Activated naive CD8-positive, alpha-beta T cell treated with anti-CD3 and anti-CD28 coated beads for 36 hours (primary cell): Measurements from ENCODE around the gene ZNF792. TPM values are rescaled to one million over a fixed set of nuclear protein-coding genes. Genes with fewer than 3 reads are reported as not detected.

Source experiments
- DNase-seq: peaks from one replicate; pipeline ENCODE4 v3.0.0; 2021
- H3K27ac Mint-ChIP-seq: one replicate; pipeline ENCODE4 v1.8.0; 2022; ENCODE audit warnings: mild to moderate bottlenecking, moderate library complexity, mixed read lengths
- H3K27me3 Mint-ChIP-seq: one replicate; pipeline ENCODE4 v1.8.0; 2022; ENCODE audit warnings: mild to moderate bottlenecking, mixed read lengths
- H3K36me3 Mint-ChIP-seq: one replicate; pipeline ENCODE4 v1.8.0; 2021; ENCODE audit warnings: mild to moderate bottlenecking, mixed read lengths
- H3K4me1 Mint-ChIP-seq: one replicate; pipeline ENCODE4 v1.8.0; 2021; ENCODE audit warnings: mixed read lengths
- H3K4me3 Mint-ChIP-seq: one replicate; pipeline ENCODE4 v1.8.0; 2022; ENCODE audit warnings: mild to moderate bottlenecking, moderate library complexity, mixed read lengths
- H3K9me3 Mint-ChIP-seq: one replicate; pipeline ENCODE4 v1.8.0; 2022; ENCODE audit warnings: mixed read lengths
- total RNA-seq, 2 experiments: library from RNA; stranded (reverse); gene quantifications; one replicate each; pipeline ENCODE4 v1.2.3, GENCODE V29; 2021

Gene ZNF792
- total RNA-seq, 2 experiments from 2014 or later, result 3.4 to 4.6 TPM

DNA sequence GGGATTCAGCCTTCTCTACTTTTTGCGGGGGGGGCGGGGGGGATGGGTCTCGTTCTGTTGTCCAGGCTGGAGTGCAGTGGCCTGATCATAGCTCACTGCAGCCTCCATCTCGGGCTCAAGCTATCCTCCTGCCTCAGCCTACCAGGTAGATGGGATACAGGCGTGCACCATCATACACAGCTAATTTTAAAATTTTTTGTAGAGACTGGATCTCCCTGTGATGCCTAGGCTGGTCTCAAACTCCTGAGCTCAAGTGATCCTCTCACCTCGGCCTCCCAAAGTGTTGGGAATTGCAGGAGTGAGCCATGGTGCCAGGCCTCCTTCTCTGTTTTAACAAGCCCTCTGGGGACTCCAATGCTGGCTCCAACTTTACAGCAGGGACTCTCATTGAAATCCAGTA is 569 bp upstream of the ZNF792 start:
- no peak for DNase-seq
- H3K9me3 Mint-ChIP-seq, result peaks cover 56% of the 10 kb centered on the region
- peaks cover 41% of the 10 kb centered on the region for H3K36me3 Mint-ChIP-seq
- no peak overlapping the region for H3K27ac Mint-ChIP-seq
- no peaks in the 10 kb centered on the region for H3K27me3 Mint-ChIP-seq
- peaks cover 19% of the 10 kb centered on the region for H3K4me1 Mint-ChIP-seq
- H3K4me3 Mint-ChIP-seq, result peak overlapping the region; percentile 69

- H3K27me3 Mint-ChIP-seq, result no peaks in the 10 kb centered on the region
- DNase-seq, result no peak
- H3K4me3 Mint-ChIP-seq, result peak overlapping the region; percentile 94
- H3K9me3 Mint-ChIP-seq, result peaks cover 60% of the 10 kb centered on the region
- peak overlapping the region; percentile 88 for H3K27ac Mint-ChIP-seq
- peaks cover 19% of the 10 kb centered on the region for H3K4me1 Mint-ChIP-seq
- H3K36me3 Mint-ChIP-seq, result peaks cover 55% of the 10 kb centered on the region
These were observed 1.1 kb downstream of the ZNF792 start for GRCh38 chr19:34962687-34963572.

- Mint-ChIP-seq H3K27me3 (no peaks in the 10 kb centered on the region), H3K4me3 (peak overlapping the region; percentile 94)
These were observed 2.0 kb downstream of the ZNF792 start for GRCh38 chr19:34961775-34962686.

DNA sequence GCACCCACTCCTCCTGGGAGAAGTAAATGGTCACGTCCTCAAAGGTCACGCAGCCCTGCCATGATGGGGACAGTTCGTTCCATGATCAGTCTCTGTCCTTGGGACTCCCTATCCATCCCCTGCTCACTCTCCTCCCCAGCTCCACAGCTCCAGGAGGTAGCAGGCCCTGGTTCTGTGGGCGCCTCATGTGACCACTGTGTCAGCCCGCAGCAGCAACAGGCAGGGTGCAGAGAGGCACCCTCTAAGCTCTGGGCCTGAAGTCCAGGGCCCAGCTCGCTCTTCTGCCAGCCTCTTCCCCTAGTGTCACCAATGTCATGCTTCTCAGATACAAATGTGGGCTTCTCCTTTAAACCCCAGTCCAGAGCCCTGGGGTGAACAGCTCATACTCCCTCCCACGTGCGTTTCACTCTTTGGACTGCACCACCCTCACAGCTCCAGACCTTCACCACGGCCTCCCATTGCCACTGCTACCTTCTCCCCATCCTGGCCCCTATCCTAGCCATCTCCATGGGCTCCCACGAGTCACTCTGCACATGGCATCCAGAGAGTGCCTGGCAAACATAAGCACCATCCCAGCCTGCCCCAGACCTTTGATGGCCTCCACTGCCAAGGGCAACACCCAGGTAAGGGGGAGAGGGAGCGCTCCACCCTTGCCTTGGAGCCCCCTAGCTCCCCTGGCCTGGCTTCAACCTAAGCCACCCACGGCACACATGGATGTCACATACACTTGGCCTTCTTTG is 2.9 kb downstream of the ZNF792 start:
- Mint-ChIP-seq H3K4me3 (no peak overlapping the region), H3K27me3 (no peaks in the 10 kb centered on the region), H3K27ac (peak overlapping the region; percentile 4), H3K36me3 (peaks cover 73% of the 10 kb centered on the region), H3K4me1 (peaks cover 19% of the 10 kb centered on the region), H3K9me3 (peaks cover 61% of the 10 kb centered on the region)
- no peak for DNase-seq

More at GRCh38 chr19:34961775-34962686, 2.0 kb downstream of the ZNF792 start:
- DNase-seq, result no peak
- peaks cover 64% of the 10 kb centered on the region for H3K36me3 Mint-ChIP-seq
- peaks cover 19% of the 10 kb centered on the region for H3K4me1 Mint-ChIP-seq
- H3K9me3 Mint-ChIP-seq, result peaks cover 59% of the 10 kb centered on the region
- peak overlapping the region; percentile 88 for H3K27ac Mint-ChIP-seq

GRCh38 chr19:34960103-34960805 is 3.8 kb downstream of the ZNF792 start:
- Mint-ChIP-seq H3K27ac (no peak overlapping the region), H3K9me3 (peaks cover 62% of the 10 kb centered on the region), H3K36me3 (peaks cover 81% of the 10 kb centered on the region), H3K4me1 (peaks cover 19% of the 10 kb centered on the region), H3K4me3 (no peak overlapping the region), H3K27me3 (no peaks in the 10 kb centered on the region)
- DNase-seq, result no peak

DNA sequence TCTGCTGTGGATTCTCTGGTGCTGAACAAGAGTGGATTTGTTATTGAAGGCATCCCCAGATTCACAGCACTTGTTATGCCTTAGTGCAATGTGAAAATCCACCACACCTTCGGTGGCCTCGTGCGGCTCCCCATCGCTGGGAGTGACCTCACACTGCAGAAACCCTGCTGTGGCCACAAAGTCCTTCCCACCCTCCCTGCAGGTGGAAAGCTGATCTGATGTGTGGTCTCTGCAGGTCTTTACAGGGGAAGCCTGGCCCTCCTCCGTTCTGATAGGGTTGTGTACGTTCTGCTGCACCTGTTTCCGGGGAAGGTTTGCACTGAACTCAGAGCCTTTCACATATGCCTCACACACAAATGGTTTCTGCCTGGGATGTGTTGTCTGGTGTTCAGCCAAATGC is 5.0 kb downstream of the ZNF792 start:
- H3K27ac Mint-ChIP-seq, result no peak overlapping the region
- peaks cover 90% of the 10 kb centered on the region for H3K36me3 Mint-ChIP-seq
- H3K4me1 Mint-ChIP-seq, result peaks cover 19% of the 10 kb centered on the region
- no peak for DNase-seq
- H3K9me3 Mint-ChIP-seq, result peaks cover 67% of the 10 kb centered on the region
- H3K4me3 Mint-ChIP-seq, result no peak overlapping the region
- no peaks in the 10 kb centered on the region for H3K27me3 Mint-ChIP-seq

- no peak overlapping the region for H3K27ac Mint-ChIP-seq
- peaks cover 96% of the 10 kb centered on the region for H3K36me3 Mint-ChIP-seq
- no peak overlapping the region for H3K4me3 Mint-ChIP-seq
- no peak for DNase-seq
- peaks cover 74% of the 10 kb centered on the region for H3K9me3 Mint-ChIP-seq
- H3K4me1 Mint-ChIP-seq, result peaks cover 17% of the 10 kb centered on the region
- H3K27me3 Mint-ChIP-seq, result no peaks in the 10 kb centered on the region
These were observed 5.9 kb downstream of the ZNF792 start for GRCh38 chr19:34957830-34958751.

GRCh38 chr19:34953092-34953491 is 10.9 kb downstream of the ZNF792 start:
- no peak for DNase-seq
- H3K4me3 Mint-ChIP-seq, result no peak overlapping the region
- peaks cover 86% of the 10 kb centered on the region for H3K36me3 Mint-ChIP-seq
- no peaks in the 10 kb centered on the region for H3K4me1 Mint-ChIP-seq
- no peaks in the 10 kb centered on the region for H3K27me3 Mint-ChIP-seq
- H3K27ac Mint-ChIP-seq, result no peak overlapping the region
- peaks cover 63% of the 10 kb centered on the region for H3K9me3 Mint-ChIP-seq

DNA sequence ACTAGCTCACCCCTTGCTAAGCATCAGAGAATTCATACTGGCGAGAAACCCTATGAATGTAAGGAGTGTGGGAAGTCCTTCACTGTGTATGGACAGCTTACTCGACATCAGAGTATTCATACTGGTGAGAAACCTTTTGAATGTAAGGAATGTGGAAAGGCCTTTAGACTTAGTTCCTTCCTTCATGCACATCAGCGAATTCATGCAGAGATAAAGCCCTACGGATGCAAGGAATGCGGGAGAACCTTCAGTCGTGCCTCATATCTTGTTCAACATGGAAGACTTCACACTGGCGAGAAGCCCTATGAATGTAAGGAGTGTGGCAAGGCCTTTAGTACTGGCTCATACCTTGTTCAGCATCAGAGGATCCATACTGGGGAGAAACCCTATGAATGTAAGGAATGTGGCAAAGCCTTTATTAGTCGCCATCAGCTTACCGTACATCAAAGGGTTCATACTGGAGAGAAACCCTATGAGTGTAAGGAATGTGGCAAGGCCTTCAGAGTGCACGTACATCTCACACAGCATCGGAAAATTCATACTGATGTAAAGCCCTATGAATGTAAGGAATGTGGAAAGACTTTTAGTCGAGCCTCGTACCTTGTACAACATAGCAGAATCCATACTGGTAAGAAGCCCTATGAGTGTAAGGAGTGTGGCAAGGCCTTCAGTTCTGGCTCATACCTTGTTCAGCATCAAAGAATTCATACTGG is 20.0 kb downstream of the ZNF792 start:
- Mint-ChIP-seq H3K27ac (no peak overlapping the region), H3K27me3 (no peaks in the 10 kb centered on the region), H3K9me3 (peaks cover 49% of the 10 kb centered on the region), H3K36me3 (peaks cover 80% of the 10 kb centered on the region), H3K4me3 (no peak overlapping the region), H3K4me1 (no peaks in the 10 kb centered on the region)
- no peak for DNase-seq

DNA sequence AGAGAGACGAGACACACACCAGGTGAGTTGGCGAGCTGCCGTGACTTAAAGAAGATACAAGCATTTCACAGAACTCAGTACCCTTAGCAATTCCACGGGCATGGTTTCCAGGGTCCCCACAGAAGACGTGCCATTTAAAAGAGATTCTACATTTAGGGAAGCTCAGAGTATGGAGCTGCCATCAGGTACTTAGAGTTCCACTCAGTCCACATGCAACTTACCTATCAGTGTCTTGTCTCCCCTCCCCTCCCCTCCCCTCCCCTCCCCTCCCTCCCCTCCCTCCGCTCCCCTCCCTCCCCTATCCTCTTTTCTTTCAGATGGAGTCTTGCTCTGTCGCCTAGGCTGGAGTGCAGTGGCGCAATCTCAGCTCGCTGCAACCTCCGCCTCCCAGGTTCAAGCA is 25.1 kb downstream of the ZNF792 start:
- no peak for DNase-seq
- Mint-ChIP-seq H3K9me3 (peaks cover 34% of the 10 kb centered on the region), H3K27me3 (no peaks in the 10 kb centered on the region), H3K27ac (no peak overlapping the region), H3K4me3 (no peak overlapping the region), H3K4me1 (no peaks in the 10 kb centered on the region), H3K36me3 (peaks cover 79% of the 10 kb centered on the region)

DNA sequence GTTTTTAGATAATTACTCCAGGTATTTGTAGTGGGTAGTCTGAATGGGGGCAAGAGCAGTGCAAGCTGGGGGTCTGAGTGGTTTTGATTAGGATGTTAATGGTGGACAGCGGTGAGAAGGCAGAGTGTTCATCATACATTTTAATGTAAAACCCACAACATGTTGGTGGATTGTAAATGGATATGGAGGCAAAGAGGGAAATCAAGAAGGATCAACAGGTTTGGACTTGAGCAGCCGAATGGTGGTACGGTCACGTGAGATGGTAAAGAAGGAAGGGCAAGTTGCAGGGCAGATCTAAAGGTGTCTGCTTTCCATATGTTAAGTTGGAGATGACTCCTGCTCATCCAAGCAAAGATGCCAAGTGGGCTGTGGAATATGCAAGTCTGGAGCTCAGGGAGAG is 27.8 kb downstream of the ZNF792 start:
- H3K4me3 Mint-ChIP-seq, result no peak overlapping the region
- no peaks in the 10 kb centered on the region for H3K27me3 Mint-ChIP-seq
- peaks cover 14% of the 10 kb centered on the region for H3K9me3 Mint-ChIP-seq
- no peak overlapping the region for H3K27ac Mint-ChIP-seq
- DNase-seq, result no peak
- H3K4me1 Mint-ChIP-seq, result no peaks in the 10 kb centered on the region
- H3K36me3 Mint-ChIP-seq, result peaks cover 69% of the 10 kb centered on the region

DNA sequence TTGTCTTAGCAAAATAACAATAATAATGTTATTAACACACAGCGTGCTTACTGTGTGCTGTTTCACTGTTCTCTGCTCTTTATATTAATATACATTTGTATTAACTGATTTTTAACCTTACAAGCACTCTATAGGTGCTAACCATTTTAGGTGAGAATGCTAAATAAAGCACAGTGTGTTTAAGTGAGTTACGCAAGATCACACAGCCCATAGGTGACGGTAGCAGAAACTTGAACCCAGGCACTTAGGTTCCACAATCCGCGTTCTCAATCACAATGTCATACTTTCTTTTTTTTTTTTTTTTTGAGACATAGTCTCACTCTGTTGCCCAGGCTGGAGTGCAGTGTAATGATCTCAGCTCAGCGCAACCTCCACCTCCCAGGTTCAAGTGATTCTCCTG is 31.5 kb downstream of the ZNF792 start:
- DNase-seq, result no peak
- peaks cover 6% of the 10 kb centered on the region for H3K9me3 Mint-ChIP-seq
- peaks cover 57% of the 10 kb centered on the region for H3K36me3 Mint-ChIP-seq
- H3K27me3 Mint-ChIP-seq, result no peaks in the 10 kb centered on the region
- no peak overlapping the region for H3K4me3 Mint-ChIP-seq
- H3K27ac Mint-ChIP-seq, result no peak overlapping the region
- peaks cover 13% of the 10 kb centered on the region for H3K4me1 Mint-ChIP-seq
